VCaP (cell line): ENCODE data around the gene GLIS2.

Experiments
- H3K27ac ChIP-seq: fragments of 450-650 bp; 2 replicates; pipeline ENCODE4 v1.5.1; 2017
- CTCF ChIP-seq: fragments of 450-650 bp; conservative IDR thresholded peaks from 2 replicates; pipeline ENCODE4 v1.5.1; 2017; ENCODE audit warnings: mild to moderate bottlenecking, moderate library complexity

The GLIS2 gene

DNA sequence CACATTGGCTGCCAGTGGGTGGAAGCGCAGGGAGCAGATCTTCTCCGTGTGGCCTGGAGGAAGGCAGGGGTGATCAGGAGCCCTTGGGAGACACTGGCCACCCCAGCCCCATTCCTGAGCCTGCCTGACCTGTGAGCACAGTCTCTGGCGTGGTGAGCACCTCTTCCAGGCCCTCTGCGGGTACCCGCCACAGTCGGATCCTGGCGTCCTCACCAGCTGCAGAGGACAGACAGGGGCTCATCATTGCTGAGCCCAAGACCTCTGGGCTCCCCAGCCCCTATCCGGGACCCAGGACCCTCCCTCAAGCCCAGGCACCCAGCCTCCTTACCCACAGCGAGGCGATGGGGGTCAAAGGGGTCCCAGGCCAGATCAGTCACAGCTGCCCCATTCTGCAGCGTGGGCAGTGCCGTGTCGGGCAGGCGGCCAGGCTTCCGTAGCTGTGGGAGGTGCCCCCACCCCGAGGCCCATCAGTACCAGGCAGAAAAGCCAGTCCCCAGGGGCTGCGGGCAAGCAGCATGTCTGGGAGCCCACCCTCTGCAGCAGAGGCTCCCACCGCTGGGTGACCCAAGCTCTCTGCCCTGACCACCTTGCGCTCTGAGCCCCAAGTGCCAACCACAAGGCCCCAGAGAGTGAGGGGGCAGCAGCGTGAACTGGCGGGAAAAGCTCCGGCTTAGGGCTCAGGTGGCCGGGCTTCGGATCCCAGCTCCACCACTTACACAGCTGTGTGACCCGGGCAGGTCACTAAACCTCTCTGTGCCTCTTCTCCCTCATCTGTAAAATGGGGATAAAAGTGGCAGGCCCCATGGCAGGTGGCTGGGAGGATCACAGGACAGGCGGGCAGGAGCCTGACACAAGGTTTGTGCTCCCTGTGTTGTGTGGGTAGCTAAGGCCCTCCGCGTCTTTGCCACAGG is 45.4 kb downstream of the GLIS2 start:
- no peak for TF ChIP-seq CTCF
- peak overlapping the region; percentile 38; the same call in 1 of the 2 replicates for H3K27ac ChIP-seq

GRCh38 chr16:4361944-4362311 is 46.1 kb downstream of the GLIS2 start:
- no peak overlapping the region for H3K27ac ChIP-seq
- no peak for TF ChIP-seq CTCF

- H3K27ac ChIP-seq, result no peak overlapping the region
- no peak for TF ChIP-seq CTCF
Observed at GRCh38 chr16:4362476-4363135, 46.7 kb downstream of the GLIS2 start.

DNA sequence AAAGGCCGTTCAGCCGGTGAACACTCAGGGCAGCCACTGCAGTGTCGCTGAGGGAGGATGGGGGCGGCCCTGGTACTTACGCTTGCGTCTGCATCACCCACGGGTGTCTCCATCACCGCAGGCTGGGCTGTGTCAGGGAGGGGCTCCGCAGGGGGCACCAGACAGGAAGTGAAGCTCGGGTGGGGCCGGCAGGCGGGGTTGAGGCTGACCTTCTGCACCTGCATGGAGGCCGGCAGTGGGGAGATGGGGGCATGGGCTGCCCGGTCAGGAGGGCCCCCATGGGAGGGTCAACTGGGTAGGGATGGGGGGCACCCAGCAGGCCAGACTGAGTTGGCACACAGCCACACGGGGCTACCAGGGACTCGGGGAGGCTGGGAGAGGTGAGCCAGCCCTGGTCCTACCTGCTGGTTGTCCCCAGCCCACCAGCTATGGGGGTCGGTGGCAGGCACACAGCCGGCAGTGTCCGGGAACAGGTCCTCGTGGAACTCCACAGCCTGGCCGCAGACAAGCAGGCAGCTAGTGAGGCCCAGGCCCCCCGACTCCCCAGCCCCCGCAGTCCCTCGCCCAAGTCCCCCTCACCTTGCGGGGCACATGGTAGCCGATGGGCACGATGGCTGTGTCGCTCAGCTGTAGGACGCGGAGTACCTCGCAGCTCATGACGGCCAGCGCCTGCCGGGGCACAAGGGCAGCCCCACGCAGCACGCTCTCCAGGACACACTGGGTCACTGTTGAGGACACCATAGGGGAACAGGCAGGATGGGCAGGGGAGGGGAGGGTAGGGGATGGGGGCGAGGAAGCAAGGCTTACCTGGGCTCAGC is 48.5 kb downstream of the GLIS2 start:
- H3K27ac ChIP-seq, result no peak overlapping the region
- no peak for TF ChIP-seq CTCF

DNA sequence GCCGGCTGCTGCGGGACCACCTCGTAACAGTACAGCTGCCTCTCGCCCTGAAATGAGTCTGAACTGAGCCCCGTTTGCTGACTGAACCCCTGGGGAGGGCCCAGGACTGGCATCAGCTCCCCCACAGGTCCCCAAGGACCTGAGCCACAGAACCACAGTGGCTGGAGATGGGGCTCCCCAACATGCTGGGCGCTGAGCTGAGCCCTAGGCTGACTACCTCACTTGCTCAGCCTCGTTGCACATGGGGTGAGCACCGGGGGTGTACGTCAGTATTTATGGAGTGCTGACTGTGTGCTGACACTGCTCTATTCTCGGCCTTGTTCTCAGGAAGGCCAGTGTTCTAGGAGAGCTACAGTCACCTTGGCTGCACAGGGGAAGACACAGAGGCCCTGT is 49.1 kb downstream of the GLIS2 start:
- TF ChIP-seq CTCF, result no peak
- no peak overlapping the region for H3K27ac ChIP-seq

- H3K27ac ChIP-seq, result no peak overlapping the region
- TF ChIP-seq CTCF, result no peak
Observed at GRCh38 chr16:4365615-4366014, 49.7 kb downstream of the GLIS2 start.

DNA sequence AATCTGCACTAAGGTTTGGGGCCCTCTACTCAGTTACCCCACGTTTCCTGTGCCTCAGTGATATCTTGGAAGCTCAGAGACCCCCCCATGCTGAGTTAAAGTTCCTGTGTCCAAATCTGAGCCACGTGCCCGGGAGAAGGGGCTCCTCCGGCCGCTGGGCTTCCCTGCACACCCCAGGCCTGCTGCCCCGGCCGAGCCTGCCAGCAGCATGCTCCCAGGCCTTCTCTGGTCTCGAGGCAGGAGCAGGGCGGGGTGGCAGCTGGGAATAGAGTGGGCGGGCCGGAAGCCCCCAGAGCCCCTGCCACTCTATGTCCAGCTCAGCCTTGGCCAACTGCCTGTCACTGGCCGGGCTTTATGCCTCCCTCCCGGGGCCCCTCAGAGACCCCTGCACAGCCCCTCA is 50.1 kb downstream of the GLIS2 start:
- no peak for TF ChIP-seq CTCF
- H3K27ac ChIP-seq, result no peak overlapping the region
